ENCODE measurements around the gene HLA-DQB1. TPM values are rescaled to one million over a fixed set of nuclear protein-coding genes. Genes with fewer than 3 reads are reported as not detected.

The HLA-DQB1 gene
- total RNA-seq, 4 donors from 2014 or later, result 0.14 to 1.9 (median 1.1) TPM; not detected in 1

DNA sequence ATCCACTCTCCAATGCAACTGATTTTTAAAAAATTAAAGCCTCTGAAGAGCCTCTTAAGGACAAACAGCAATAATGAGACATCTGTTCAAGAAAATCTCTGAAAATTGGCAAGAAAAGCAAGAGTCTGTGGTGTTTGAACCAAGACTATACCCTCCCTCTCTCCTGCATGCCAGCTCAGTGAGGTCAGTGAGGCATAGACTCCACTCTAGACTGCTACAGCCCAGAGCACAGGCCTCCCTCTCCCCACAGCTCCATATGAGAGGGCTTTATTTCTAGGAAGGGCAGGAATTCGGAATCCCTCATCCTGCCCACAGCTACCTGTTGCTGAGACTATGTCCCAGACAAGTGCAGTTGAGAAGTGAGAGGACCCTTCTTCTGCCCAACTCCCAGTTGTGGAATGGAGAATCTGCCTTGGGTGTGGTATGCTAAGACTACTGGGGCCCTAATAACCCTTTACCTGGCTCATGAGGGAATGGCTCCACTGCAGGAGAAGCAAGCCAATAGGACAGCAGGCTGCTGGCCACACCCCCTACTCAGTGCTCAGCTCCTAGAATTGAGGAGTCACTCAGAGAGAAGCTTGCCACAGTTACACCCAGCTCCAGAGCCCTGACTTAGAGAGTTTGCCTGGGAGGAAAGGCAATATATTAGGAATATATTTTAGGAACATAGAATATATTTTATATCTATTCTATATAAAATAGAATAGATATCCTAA lies 51.9 kb downstream of the HLA-DQB1 start:
- no peaks in the 10 kb centered on the region for H3K4me1 ChIP-seq
- H3K9me3 ChIP-seq, result no peaks in the 10 kb centered on the region
- no peak overlapping the region for H3K4me3 ChIP-seq
- in situ Hi-C loops (cut with MboI; ENCODE audit: low pct_ligation_motif_present in 1 of 4, low pct_unique_long_range_greater_than_20kb in 1 of 4, low sequenced_read_pairs in 3 of 4), result no loop called here
- intact Hi-C loops (cut with DNase I; ENCODE audit: low total_unique reads), result no loop called here
- no peak overlapping the region for H3K27ac ChIP-seq
- no peaks in the 10 kb centered on the region for H3K27me3 ChIP-seq
- WGBS, 2 donors (ENCODE audit: low coverage in 1 of 2), result 50% methylated on average over 1 of the region's 1 CpG; no CpG with 5 or more reads in 1 of the 2 donors
- TF ChIP-seq EP300 (IDR thresholded peaks at IDR 0.05; ENCODE audit: low read depth) (no peak), POLR2AphosphoS5 (IDR thresholded peaks at IDR 0.05) (no peak), POLR2A (IDR thresholded peaks at IDR 0.05) (no peak)
- TF ChIP-seq, protein P1, sequence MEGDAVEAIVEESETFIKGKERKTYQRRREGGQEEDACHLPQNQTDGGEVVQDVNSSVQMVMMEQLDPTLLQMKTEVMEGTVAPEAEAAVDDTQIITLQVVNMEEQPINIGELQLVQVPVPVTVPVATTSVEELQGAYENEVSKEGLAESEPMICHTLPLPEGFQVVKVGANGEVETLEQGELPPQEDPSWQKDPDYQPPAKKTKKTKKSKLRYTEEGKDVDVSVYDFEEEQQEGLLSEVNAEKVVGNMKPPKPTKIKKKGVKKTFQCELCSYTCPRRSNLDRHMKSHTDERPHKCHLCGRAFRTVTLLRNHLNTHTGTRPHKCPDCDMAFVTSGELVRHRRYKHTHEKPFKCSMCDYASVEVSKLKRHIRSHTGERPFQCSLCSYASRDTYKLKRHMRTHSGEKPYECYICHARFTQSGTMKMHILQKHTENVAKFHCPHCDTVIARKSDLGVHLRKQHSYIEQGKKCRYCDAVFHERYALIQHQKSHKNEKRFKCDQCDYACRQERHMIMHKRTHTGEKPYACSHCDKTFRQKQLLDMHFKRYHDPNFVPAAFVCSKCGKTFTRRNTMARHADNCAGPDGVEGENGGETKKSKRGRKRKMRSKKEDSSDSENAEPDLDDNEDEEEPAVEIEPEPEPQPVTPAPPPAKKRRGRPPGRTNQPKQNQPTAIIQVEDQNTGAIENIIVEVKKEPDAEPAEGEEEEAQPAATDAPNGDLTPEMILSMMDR (IDR thresholded peaks at IDR 0.05), result no peak
- H3K36me3 ChIP-seq, result no peaks in the 10 kb centered on the region
- DNase-seq, result no peak

DNA sequence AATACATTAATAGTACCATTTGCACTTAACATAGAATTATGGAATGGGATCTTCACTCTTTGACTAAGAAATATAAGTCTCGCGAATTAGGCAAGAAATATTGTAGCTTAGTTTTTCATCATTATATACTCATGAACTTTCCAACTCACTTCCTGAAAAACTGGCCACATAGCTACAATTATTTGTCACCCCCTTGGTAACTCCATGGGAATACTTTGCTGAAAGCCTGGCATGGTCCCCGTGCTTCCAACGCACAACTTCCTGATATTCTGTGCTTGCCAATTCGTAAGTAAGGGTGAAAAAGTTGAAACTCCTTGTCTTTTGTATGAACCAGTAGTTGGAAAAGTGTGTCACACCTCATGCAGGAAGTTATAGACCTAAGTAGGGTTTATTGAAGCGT lies 53.0 kb downstream of the HLA-DQB1 start:
- H3K4me3 ChIP-seq, result no peak overlapping the region

DNA sequence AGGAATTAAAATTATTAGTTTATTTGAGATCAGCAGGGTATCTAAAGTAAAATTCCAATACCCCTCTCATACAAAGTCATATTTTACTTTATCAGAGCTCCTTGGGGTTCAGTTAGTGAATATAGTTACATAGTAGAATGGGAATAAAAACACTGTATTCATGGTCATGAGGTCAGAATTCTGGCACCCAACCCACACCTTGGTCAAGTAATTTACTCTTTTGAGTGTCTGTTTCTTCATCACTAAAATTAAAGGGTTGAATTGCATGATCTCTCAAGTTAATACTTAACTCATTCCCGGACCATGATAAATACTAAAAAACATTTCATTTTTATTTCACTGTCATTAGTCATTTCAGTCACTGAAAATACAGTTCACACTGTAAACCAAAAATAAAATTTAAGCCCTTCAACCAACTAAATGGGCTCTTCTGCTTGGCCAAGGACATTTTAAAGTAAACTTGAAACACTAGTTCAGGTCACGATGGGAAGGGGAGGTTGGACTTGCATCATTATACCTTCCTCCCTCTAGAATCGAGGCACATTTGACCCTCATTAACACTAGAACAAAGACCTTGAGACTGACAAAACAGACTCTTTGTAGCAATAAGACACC lies 55.7 kb downstream of the HLA-DQB1 start:
- no peak overlapping the region for H3K27ac ChIP-seq

More for the DNA sequence above, 53.0 kb downstream of the HLA-DQB1 start:
- TF ChIP-seq POLR2A (IDR thresholded peaks at IDR 0.05) (no peak), POLR2AphosphoS5 (IDR thresholded peaks at IDR 0.05) (no peak), EP300 (IDR thresholded peaks at IDR 0.05; ENCODE audit: low read depth) (no peak)
- TF ChIP-seq, protein P1 (IDR thresholded peaks at IDR 0.05), result no peak
- no peak for DNase-seq
- WGBS, 2 donors (ENCODE audit: low coverage in 1 of 2), result 11 to 38% methylated on average over 6 of the region's 6 CpGs
- intact Hi-C loops (cut with DNase I; ENCODE audit: low total_unique reads), result no loop called here
- H3K27ac ChIP-seq, result no peak overlapping the region
- H3K36me3 ChIP-seq, result no peaks in the 10 kb centered on the region
- no peaks in the 10 kb centered on the region for H3K27me3 ChIP-seq
- H3K9me3 ChIP-seq, result no peaks in the 10 kb centered on the region
- H3K4me1 ChIP-seq, result no peaks in the 10 kb centered on the region
- in situ Hi-C loops (cut with MboI; ENCODE audit: low pct_ligation_motif_present in 1 of 4, low pct_unique_long_range_greater_than_20kb in 1 of 4, low sequenced_read_pairs in 3 of 4), result no loop called here

More for the DNA sequence above, 55.7 kb downstream of the HLA-DQB1 start:
- intact Hi-C loops (cut with DNase I; ENCODE audit: low total_unique reads), result no loop called here
- Histone ChIP-seq H3K4me3 (no peak overlapping the region), H3K4me1 (no peaks in the 10 kb centered on the region), H3K36me3 (no peaks in the 10 kb centered on the region), H3K27me3 (no peaks in the 10 kb centered on the region), H3K9me3 (no peaks in the 10 kb centered on the region)
- TF ChIP-seq EP300 (IDR thresholded peaks at IDR 0.05; ENCODE audit: low read depth) (no peak), POLR2AphosphoS5 (IDR thresholded peaks at IDR 0.05) (no peak), POLR2A (IDR thresholded peaks at IDR 0.05) (no peak)
- TF ChIP-seq, protein P1 (IDR thresholded peaks at IDR 0.05), result no peak
- no peak for DNase-seq
- in situ Hi-C loops (cut with MboI; ENCODE audit: low pct_ligation_motif_present in 1 of 4, low pct_unique_long_range_greater_than_20kb in 1 of 4, low sequenced_read_pairs in 3 of 4), result no loop called here
- 0 to 29% methylated on average over 2 to 3 of the region's 3 CpGs for WGBS, 2 donors (ENCODE audit: low coverage in 1 of 2)
